ENCODE data around the gene EIF5AL1. TPM values are rescaled to one million over a fixed set of nuclear protein-coding genes. Genes with fewer than 3 reads are reported as not detected.
"Not testable (repeated sequence)": the region's sequence is repeated elsewhere in the genome, so short reads cannot be mapped to it uniquely, and the experiment has no call there.

Gene EIF5AL1
- polyA plus RNA-seq, 1 donor from 2014 or later = 0.21 TPM

GRCh38 chr10:79542626-79543025 lies 30.3 kb downstream of the EIF5AL1 start:
- H3F3A ChIP-seq (ENCODE audit: insufficient read depth, low read length, poor library complexity, severe bottlenecking) = no peaks in the 10 kb centered on the region
- no peaks in the 10 kb centered on the region for H3K79me2 ChIP-seq (replicated peaks; ENCODE audit: insufficient read depth, low read length)
- H2AFZ ChIP-seq (ENCODE audit: low read depth, low read length) = no peak overlapping the region
- no peaks in the 10 kb centered on the region for H3K9me3 ChIP-seq (ENCODE audit: low read length)
- TF ChIP-seq MXI1 (conservative IDR thresholded peaks at IDR 0.05; ENCODE audit: poor library complexity, severe bottlenecking) (no peak), TAF1 (IDR thresholded peaks at IDR 0.05; ENCODE audit: low read depth) (no peak), REST (IDR thresholded peaks at IDR 0.05; ENCODE audit: borderline replicate concordance) (no peak), EZH2 (IDR thresholded peaks at IDR 0.05; ENCODE audit: borderline replicate concordance, insufficient read depth, low read length, poor library complexity, severe bottlenecking) (no peak), RAD21 (conservative IDR thresholded peaks at IDR 0.05) (no peak), CTCF (IDR thresholded peaks at IDR 0.05; ENCODE audit: poor library complexity, severe bottlenecking) (no peak), SMC3 (conservative IDR thresholded peaks at IDR 0.05; ENCODE audit: poor library complexity) (no peak), POLR2AphosphoS5 (IDR thresholded peaks at IDR 0.05) (no peak), EP300 (conservative IDR thresholded peaks at IDR 0.05; ENCODE audit: poor library complexity, severe bottlenecking) (no peak)
- no peaks in the 10 kb centered on the region for H3K36me3 ChIP-seq (ENCODE audit: insufficient read depth, low read length)
- no peaks in the 10 kb centered on the region for H3K27me3 ChIP-seq (ENCODE audit: insufficient read depth, low read depth, low read length)
- H3K27ac ChIP-seq (ENCODE audit: low read length) = no peak overlapping the region
- H3K9ac ChIP-seq (ENCODE audit: low read length) = no peak overlapping the region
- H4K20me1 ChIP-seq (ENCODE audit: insufficient read depth) = no peaks in the 10 kb centered on the region
- H3K4me2 ChIP-seq (ENCODE audit: low read length) = no peak overlapping the region
- H3K9me2 ChIP-seq (ENCODE audit: insufficient read depth, low read length) = no peaks in the 10 kb centered on the region
- no peak overlapping the region for H3K4me3 ChIP-seq (ENCODE audit: low read length)

GRCh38 chr10:79544408-79544807 lies 32.1 kb downstream of the EIF5AL1 start:
- not testable (repeated sequence) for H3K4me2 ChIP-seq (ENCODE audit: low read length); H3K27me3 ChIP-seq (ENCODE audit: insufficient read depth, low read depth, low read length); H3K27ac ChIP-seq (ENCODE audit: low read length); H3K4me3 ChIP-seq (ENCODE audit: low read length); H3K79me2 ChIP-seq (replicated peaks; ENCODE audit: insufficient read depth, low read length); H3F3A ChIP-seq (ENCODE audit: insufficient read depth, low read length, poor library complexity, severe bottlenecking); H3K9me3 ChIP-seq (ENCODE audit: low read length); H4K20me1 ChIP-seq (ENCODE audit: insufficient read depth); H3K36me3 ChIP-seq (ENCODE audit: insufficient read depth, low read length); H3K9me2 ChIP-seq (ENCODE audit: insufficient read depth, low read length); H3K9ac ChIP-seq (ENCODE audit: low read length); H2AFZ ChIP-seq (ENCODE audit: low read depth, low read length)

- not testable (repeated sequence) for H3K79me2 ChIP-seq (replicated peaks; ENCODE audit: insufficient read depth, low read length); H3K9me2 ChIP-seq (ENCODE audit: insufficient read depth, low read length); H3F3A ChIP-seq (ENCODE audit: insufficient read depth, low read length, poor library complexity, severe bottlenecking); H3K4me2 ChIP-seq (ENCODE audit: low read length); H3K27me3 ChIP-seq (ENCODE audit: insufficient read depth, low read depth, low read length); H3K36me3 ChIP-seq (ENCODE audit: insufficient read depth, low read length); H3K27ac ChIP-seq (ENCODE audit: low read length); H3K4me3 ChIP-seq (ENCODE audit: low read length); H3K9ac ChIP-seq (ENCODE audit: low read length); H2AFZ ChIP-seq (ENCODE audit: low read depth, low read length); H3K9me3 ChIP-seq (ENCODE audit: low read length); H4K20me1 ChIP-seq (ENCODE audit: insufficient read depth)
These were observed 32.8 kb downstream of the EIF5AL1 start for GRCh38 chr10:79544926-79545659.

GRCh38 chr10:79547128-79547527 lies 34.8 kb downstream of the EIF5AL1 start:
- H3K36me3 ChIP-seq (ENCODE audit: insufficient read depth, low read length); H3K9me3 ChIP-seq (ENCODE audit: low read length); H3K4me3 ChIP-seq (ENCODE audit: low read length); H3K79me2 ChIP-seq (replicated peaks; ENCODE audit: insufficient read depth, low read length); H3K27ac ChIP-seq (ENCODE audit: low read length); H3K4me2 ChIP-seq (ENCODE audit: low read length); H3F3A ChIP-seq (ENCODE audit: insufficient read depth, low read length, poor library complexity, severe bottlenecking); H2AFZ ChIP-seq (ENCODE audit: low read depth, low read length); H3K27me3 ChIP-seq (ENCODE audit: insufficient read depth, low read depth, low read length); H4K20me1 ChIP-seq (ENCODE audit: insufficient read depth); H3K9ac ChIP-seq (ENCODE audit: low read length); H3K9me2 ChIP-seq (ENCODE audit: insufficient read depth, low read length): not testable (repeated sequence)

All from neural cell (in vitro differentiated cells).